Activated naive CD4-positive, alpha-beta T cell treated with anti-CD3 and anti-CD28 coated beads, Interleukin-2, amount 50 U/mL, for 24 hours (primary cell): ENCODE measurements around the gene PTPRJ.

Source experiments
- H3K27ac Mint-ChIP-seq: one replicate; pipeline ENCODE4 v1.8.0; 2021; ENCODE audit warnings: mild to moderate bottlenecking, mixed read lengths
- H3K27me3 Mint-ChIP-seq: one replicate; pipeline ENCODE4 v1.8.0; 2021; ENCODE audit warnings: mixed read lengths
- H3K36me3 Mint-ChIP-seq: one replicate; pipeline ENCODE4 v1.8.0; 2021; ENCODE audit warnings: mixed read lengths
- H3K4me1 Mint-ChIP-seq: one replicate; pipeline ENCODE4 v1.8.0; 2021; ENCODE audit warnings: mixed read lengths
- H3K4me3 Mint-ChIP-seq: one replicate; pipeline ENCODE4 v1.8.0; 2021; ENCODE audit warnings: mild to moderate bottlenecking, mixed read lengths
- H3K9me3 Mint-ChIP-seq: one replicate; pipeline ENCODE4 v1.8.0; 2021; ENCODE audit warnings: mixed read lengths

Gene PTPRJ

GRCh38 chr11:48000432-48000831 is 20.1 kb downstream of the PTPRJ start:
- Mint-ChIP-seq H3K9me3 (no peaks in the 10 kb centered on the region), H3K27me3 (no peaks in the 10 kb centered on the region), H3K4me1 (peaks cover 84% of the 10 kb centered on the region), H3K36me3 (no peaks in the 10 kb centered on the region), H3K4me3 (no peak overlapping the region), H3K27ac (peak overlapping the region; percentile 86)

GRCh38 chr11:48001438-48002021 is 21.2 kb downstream of the PTPRJ start:
- Mint-ChIP-seq H3K4me1 (peaks cover 90% of the 10 kb centered on the region), H3K27me3 (no peaks in the 10 kb centered on the region)

GRCh38 chr11:48002561-48002960 is 22.2 kb downstream of the PTPRJ start:
- Mint-ChIP-seq H3K27me3 (no peaks in the 10 kb centered on the region), H3K27ac (peak overlapping the region; percentile 97), H3K9me3 (no peaks in the 10 kb centered on the region), H3K36me3 (no peaks in the 10 kb centered on the region), H3K4me3 (peak overlapping the region; percentile 59), H3K4me1 (peaks cover 90% of the 10 kb centered on the region)

More at GRCh38 chr11:48001438-48002021, 21.2 kb downstream of the PTPRJ start:
- H3K9me3 Mint-ChIP-seq, result no peaks in the 10 kb centered on the region
- peak overlapping the region; percentile 59 for H3K4me3 Mint-ChIP-seq
- no peaks in the 10 kb centered on the region for H3K36me3 Mint-ChIP-seq
- peak overlapping the region; percentile 97 for H3K27ac Mint-ChIP-seq

GRCh38 chr11:48003926-48004325 is 23.6 kb downstream of the PTPRJ start:
- Mint-ChIP-seq H3K4me1 (peaks cover 86% of the 10 kb centered on the region), H3K4me3 (no peak overlapping the region), H3K36me3 (peaks cover 2% of the 10 kb centered on the region), H3K27me3 (no peaks in the 10 kb centered on the region), H3K27ac (peak overlapping the region; percentile 99), H3K9me3 (no peaks in the 10 kb centered on the region)

GRCh38 chr11:48004456-48004855 is 24.1 kb downstream of the PTPRJ start:
- Mint-ChIP-seq H3K4me3 (peak overlapping the region; percentile 70), H3K4me1 (peaks cover 86% of the 10 kb centered on the region)

GRCh38 chr11:48005136-48005535 is 24.8 kb downstream of the PTPRJ start:
- peaks cover 2% of the 10 kb centered on the region for H3K36me3 Mint-ChIP-seq
- H3K4me3 Mint-ChIP-seq, result peak overlapping the region; percentile 84
- H3K27ac Mint-ChIP-seq, result peak overlapping the region; percentile 99
- H3K27me3 Mint-ChIP-seq, result no peaks in the 10 kb centered on the region
- H3K4me1 Mint-ChIP-seq, result peaks cover 85% of the 10 kb centered on the region
- no peaks in the 10 kb centered on the region for H3K9me3 Mint-ChIP-seq

More at GRCh38 chr11:48004456-48004855, 24.1 kb downstream of the PTPRJ start:
- H3K9me3 Mint-ChIP-seq, result no peaks in the 10 kb centered on the region
- H3K27me3 Mint-ChIP-seq, result no peaks in the 10 kb centered on the region
- H3K27ac Mint-ChIP-seq, result peak overlapping the region; percentile 99
- peaks cover 2% of the 10 kb centered on the region for H3K36me3 Mint-ChIP-seq

GRCh38 chr11:48005831-48006270 is 25.5 kb downstream of the PTPRJ start:
- peaks cover 4% of the 10 kb centered on the region for H3K36me3 Mint-ChIP-seq
- H3K4me1 Mint-ChIP-seq, result peaks cover 80% of the 10 kb centered on the region
- H3K27me3 Mint-ChIP-seq, result no peaks in the 10 kb centered on the region
- H3K27ac Mint-ChIP-seq, result peak overlapping the region; percentile 99
- H3K4me3 Mint-ChIP-seq, result peak overlapping the region; percentile 84
- H3K9me3 Mint-ChIP-seq, result no peaks in the 10 kb centered on the region

- Mint-ChIP-seq H3K27me3 (no peaks in the 10 kb centered on the region), H3K4me1 (peaks cover 80% of the 10 kb centered on the region), H3K9me3 (no peaks in the 10 kb centered on the region), H3K4me3 (peak overlapping the region; percentile 84), H3K36me3 (peaks cover 5% of the 10 kb centered on the region), H3K27ac (peak overlapping the region; percentile 99)
Measured at GRCh38 chr11:48006301-48006992, 26.1 kb downstream of the PTPRJ start.

- H3K36me3 Mint-ChIP-seq, result peaks cover 5% of the 10 kb centered on the region
- H3K9me3 Mint-ChIP-seq, result no peaks in the 10 kb centered on the region
- H3K4me3 Mint-ChIP-seq, result peak overlapping the region; percentile 47
- H3K27ac Mint-ChIP-seq, result peak overlapping the region; percentile 99
- peaks cover 81% of the 10 kb centered on the region for H3K4me1 Mint-ChIP-seq
- H3K27me3 Mint-ChIP-seq, result no peaks in the 10 kb centered on the region
Measured at GRCh38 chr11:48007677-48008076, 27.3 kb downstream of the PTPRJ start.

GRCh38 chr11:48008951-48009270 is 28.6 kb downstream of the PTPRJ start:
- H3K27me3 Mint-ChIP-seq, result no peaks in the 10 kb centered on the region
- H3K4me1 Mint-ChIP-seq, result peaks cover 89% of the 10 kb centered on the region
- peak overlapping the region; percentile 98 for H3K27ac Mint-ChIP-seq
- H3K9me3 Mint-ChIP-seq, result no peaks in the 10 kb centered on the region
- peaks cover 5% of the 10 kb centered on the region for H3K36me3 Mint-ChIP-seq
- H3K4me3 Mint-ChIP-seq, result peak overlapping the region; percentile 80

GRCh38 chr11:48011102-48011797 is 30.9 kb downstream of the PTPRJ start:
- H3K27me3 Mint-ChIP-seq, result no peaks in the 10 kb centered on the region
- H3K27ac Mint-ChIP-seq, result peak overlapping the region; percentile 89
- no peak overlapping the region for H3K4me3 Mint-ChIP-seq

GRCh38 chr11:48011798-48012391 is 31.5 kb downstream of the PTPRJ start:
- peak overlapping the region; percentile 89 for H3K27ac Mint-ChIP-seq
- H3K4me1 Mint-ChIP-seq, result peaks cover 85% of the 10 kb centered on the region
- peaks cover 5% of the 10 kb centered on the region for H3K36me3 Mint-ChIP-seq
- no peak overlapping the region for H3K4me3 Mint-ChIP-seq
- no peaks in the 10 kb centered on the region for H3K27me3 Mint-ChIP-seq
- H3K9me3 Mint-ChIP-seq, result no peaks in the 10 kb centered on the region

More at GRCh38 chr11:48011102-48011797, 30.9 kb downstream of the PTPRJ start:
- Mint-ChIP-seq H3K9me3 (no peaks in the 10 kb centered on the region), H3K4me1 (peaks cover 85% of the 10 kb centered on the region), H3K36me3 (peaks cover 5% of the 10 kb centered on the region)

- H3K27ac Mint-ChIP-seq, result peak overlapping the region; percentile 89
- peaks cover 89% of the 10 kb centered on the region for H3K4me1 Mint-ChIP-seq
- peaks cover 5% of the 10 kb centered on the region for H3K36me3 Mint-ChIP-seq
- peak overlapping the region; percentile 44 for H3K4me3 Mint-ChIP-seq
- H3K9me3 Mint-ChIP-seq, result no peaks in the 10 kb centered on the region
- no peaks in the 10 kb centered on the region for H3K27me3 Mint-ChIP-seq
Measured at GRCh38 chr11:48013269-48013901, 33.0 kb downstream of the PTPRJ start.

- no peaks in the 10 kb centered on the region for H3K9me3 Mint-ChIP-seq
- no peak overlapping the region for H3K4me3 Mint-ChIP-seq
- peaks cover 3% of the 10 kb centered on the region for H3K36me3 Mint-ChIP-seq
- H3K27me3 Mint-ChIP-seq, result no peaks in the 10 kb centered on the region
- H3K4me1 Mint-ChIP-seq, result peaks cover 89% of the 10 kb centered on the region
- H3K27ac Mint-ChIP-seq, result peak overlapping the region; percentile 35
Measured at GRCh38 chr11:48014917-48015316, 34.6 kb downstream of the PTPRJ start.

GRCh38 chr11:48017105-48017830 is 36.9 kb downstream of the PTPRJ start:
- H3K27ac Mint-ChIP-seq, result peak overlapping the region; percentile 86
- no peaks in the 10 kb centered on the region for H3K36me3 Mint-ChIP-seq
- peak overlapping the region; percentile 52 for H3K4me3 Mint-ChIP-seq
- H3K4me1 Mint-ChIP-seq, result peaks cover 88% of the 10 kb centered on the region
- H3K9me3 Mint-ChIP-seq, result no peaks in the 10 kb centered on the region
- H3K27me3 Mint-ChIP-seq, result no peaks in the 10 kb centered on the region
